ENCODE results near the gene PPIA.

- TF ChIP-seq CTCF (IDR thresholded peaks at IDR 0.05) (no peak), POLR2A (IDR thresholded peaks at IDR 0.05) (no peak)
Measured at GRCh38 chr7:44849259-44849884, 52.9 kb downstream of the PPIA start.

Data from uterus (tissue), 2 donors.